H1 (cell line): ENCODE results near the gene LAMTOR5. TPM values are rescaled to one million over a fixed set of nuclear protein-coding genes. Genes with fewer than 3 reads are reported as not detected.

Source experiments
- CTCF ChIA-PET: fragments of 300-600 bp; sonication (Branson Sonifier 250); formaldehyde crosslinking; loops from one replicate; lab custom pipeline; 2021; ENCODE audit not compliant: partially characterized antibody; lab: Charles Lee
- POLR2A ChIA-PET: fragments of 300-600 bp; sonication (Branson Sonifier 250); formaldehyde crosslinking; loops from one replicate; lab custom pipeline; 2021; ENCODE audit warnings: inconsistent platforms; ENCODE audit not compliant: partially characterized antibody; lab: Charles Lee
- DNase-seq, 2 experiments: peaks; one replicate each; pipeline versions ENCODE4 v3.0.0 to v3.0.0-alpha.2; 2010 to 2022; ENCODE audit warnings: low spot score in 2 of 2, low read depth in 1 of 2, mixed read lengths in 1 of 2
- FAIRE-seq: peaks from 2 replicates; lab custom pipeline; 2011; peaks lifted over from hg19 to GRCh38; lab: Jason Lieb, UNC
- H2AFZ ChIP-seq: 2 replicates; pipeline ENCODE4 v1.8.1; 2012; ENCODE audit warnings: low read length, inconsistent platforms
- H2AK5ac ChIP-seq: 2 replicates; pipeline ENCODE4 v1.6.1; 2013; ENCODE audit warnings: low read depth, low read length
- H2BK120ac ChIP-seq: replicated peaks from 2 replicates; pipeline ENCODE3; 2013; ENCODE audit warnings: low read depth, low read length, inconsistent platforms
- H2BK12ac ChIP-seq: 2 replicates; pipeline ENCODE4 v1.6.1; 2013; ENCODE audit warnings: low read depth, low read length
- H2BK15ac ChIP-seq: 2 replicates; pipeline ENCODE4 v1.6.1; 2013; ENCODE audit warnings: low read length
- H2BK20ac ChIP-seq: 2 replicates; pipeline ENCODE4 v1.6.1; 2013; ENCODE audit warnings: low read length
- H2BK5ac ChIP-seq: 2 replicates; pipeline ENCODE4 v1.6.1; 2013; ENCODE audit warnings: low read depth, low read length
- H3K14ac ChIP-seq: 2 replicates; pipeline ENCODE4 v1.6.1; 2013; ENCODE audit warnings: inconsistent platforms; ENCODE audit not compliant: insufficient read length
- H3K18ac ChIP-seq: 2 replicates; pipeline ENCODE4 v1.6.1; 2013; ENCODE audit warnings: low read length; ENCODE audit errors: extremely low read depth
- H3K23ac ChIP-seq: 2 replicates; pipeline ENCODE4 v1.6.1; 2013; ENCODE audit warnings: inconsistent platforms; ENCODE audit not compliant: insufficient read length
- H3K23me2 ChIP-seq: 2 replicates; pipeline ENCODE4 v1.6.1; 2013; ENCODE audit warnings: low read depth, low read length
- H3K27ac ChIP-seq: 2 replicates; pipeline ENCODE4 v1.6.1; 2011; ENCODE audit warnings: low read depth, low read length, inconsistent platforms
- H3K27me3 ChIP-seq, 4 experiments: replicated peaks in 1 of 4; 1 replicate in 1 of 4; 2 replicates in 3 of 4; pipeline versions ENCODE4 v1.6.1 to v1.8.1; 2011 to 2013; ENCODE audit warnings: low read length in 3 of 4, mild to moderate bottlenecking in 3 of 4, inconsistent platforms in 2 of 4, mixed read lengths in 2 of 4, moderate library complexity in 1 of 4; ENCODE audit not compliant: control insufficient read depth in 3 of 4, insufficient read depth in 3 of 4; ENCODE audit errors: extremely low read depth in 1 of 4
- H3K36me3 ChIP-seq, 4 experiments: 2 replicates each; pipeline versions ENCODE4 v1.6.1 to v1.8.1; 2011 to 2013; ENCODE audit warnings: mild to moderate bottlenecking in 4 of 4, low read length in 3 of 4, moderate library complexity in 2 of 4, control low read depth in 1 of 4, inconsistent platforms in 1 of 4; ENCODE audit not compliant: insufficient read depth in 4 of 4, control insufficient read depth in 2 of 4
- H3K4ac ChIP-seq: replicated peaks from 2 replicates; pipeline ENCODE3; 2013; ENCODE audit warnings: low read length, low read depth, mixed read lengths, inconsistent platforms; ENCODE audit not compliant: insufficient read length
- H3K4me1 ChIP-seq, 4 experiments: replicated peaks in 1 of 4; 1 replicate in 1 of 4; 2 replicates in 3 of 4; pipeline versions ENCODE4 v1.6.1 to v1.8.1; 2011 to 2013; ENCODE audit warnings: low read length in 3 of 4, inconsistent platforms in 2 of 4, mixed read lengths in 1 of 4; ENCODE audit not compliant: insufficient read depth in 4 of 4, control insufficient read depth in 3 of 4
- H3K4me2 ChIP-seq, 2 experiments: 2 replicates each; pipeline versions ENCODE4 v1.6.1 to v1.8.1; 2011 to 2013; ENCODE audit warnings: low read depth in 2 of 2, low read length in 2 of 2, control low read depth in 1 of 2, inconsistent platforms in 1 of 2, mild to moderate bottlenecking in 1 of 2; ENCODE audit not compliant: insufficient read depth in 1 of 2
- H3K4me3 ChIP-seq, 4 experiments: fragments of 200-600, 300-600 bp in 1 of 4; sonication (generic), shearing (Covaris generic), sonication (Bioruptor Twin) in 1 of 4; 2 replicates each; pipeline versions ENCODE4 v1.5.1 to v1.8.1; 2011 to 2016; ENCODE audit warnings: low read length in 4 of 4, low read depth in 3 of 4, control low read depth in 2 of 4, inconsistent platforms in 2 of 4, mild to moderate bottlenecking in 2 of 4, mixed read lengths in 1 of 4, moderate library complexity in 1 of 4; ENCODE audit not compliant: insufficient read depth in 2 of 4; ENCODE audit errors: extremely low read depth in 1 of 4
- H3K56ac ChIP-seq: replicated peaks from 2 replicates; pipeline ENCODE3; 2013; ENCODE audit warnings: low read depth, mild to moderate bottlenecking, mixed read lengths, low read length, inconsistent platforms; ENCODE audit not compliant: insufficient read length
- H3K79me1 ChIP-seq: 2 replicates; pipeline ENCODE4 v1.6.1; 2013; ENCODE audit warnings: low read depth, low read length, control low read depth
- H3K79me2 ChIP-seq, 2 experiments: 2 replicates each; pipeline versions ENCODE4 v1.6.1 to v1.8.1; 2012 to 2013; ENCODE audit warnings: low read length in 2 of 2, mild to moderate bottlenecking in 2 of 2, inconsistent platforms in 1 of 2; ENCODE audit not compliant: insufficient read depth in 2 of 2, control insufficient read depth in 1 of 2
- H3K9ac ChIP-seq, 4 experiments: replicated peaks in 1 of 4; 1 replicate in 1 of 4; 2 replicates in 3 of 4; pipeline versions ENCODE4 v1.6.1 to v1.8.1; 2011 to 2013; ENCODE audit warnings: low read depth in 3 of 4, low read length in 3 of 4, control low read depth in 2 of 4, mild to moderate bottlenecking in 2 of 4, moderate library complexity in 2 of 4, inconsistent platforms in 1 of 4; ENCODE audit errors: extremely low read depth in 1 of 4
- H3K9me3 ChIP-seq, 2 experiments: 2 replicates each; pipeline versions ENCODE4 v1.6.1 to v1.8.1; 2012 to 2013; ENCODE audit warnings: mild to moderate bottlenecking in 2 of 2, moderate library complexity in 2 of 2, control low read depth in 1 of 2, inconsistent platforms in 1 of 2, low read depth in 1 of 2, low read length in 1 of 2, mixed read lengths in 1 of 2; ENCODE audit not compliant: insufficient read depth in 2 of 2
- H4K20me1 ChIP-seq, 2 experiments: replicated peaks in 1 of 2; 2 replicates each; pipeline versions ENCODE3 to v1.8.1; 2011 to 2013; ENCODE audit warnings: inconsistent platforms in 2 of 2, low read length in 2 of 2, mild to moderate bottlenecking in 1 of 2; ENCODE audit not compliant: insufficient read depth in 2 of 2, control insufficient read depth in 1 of 2
- H4K5ac ChIP-seq: 2 replicates; pipeline ENCODE4 v1.6.1; 2013; ENCODE audit warnings: low read length, low read depth, mixed read lengths, inconsistent platforms; ENCODE audit not compliant: insufficient read length
- H4K8ac ChIP-seq: 2 replicates; pipeline ENCODE4 v1.8.0; 2013; ENCODE audit warnings: mild to moderate bottlenecking, moderate library complexity, low read length, inconsistent platforms; ENCODE audit not compliant: insufficient read depth; ENCODE audit errors: extremely low read depth
- H4K91ac ChIP-seq: replicated peaks from 2 replicates; pipeline ENCODE3; 2013; ENCODE audit warnings: low read length, mixed read lengths, inconsistent platforms; ENCODE audit not compliant: insufficient read length
- CBX5 ChIP-seq: fragments of 300-800, 300-1000 bp; sonication (generic); IDR thresholded peaks from 2 replicates; pipeline ENCODE4 v1.7.1; 2016; ENCODE audit warnings: antibody characterized with exemption, low read length, low read depth
- CEBPB ChIP-seq: IDR thresholded peaks from 2 replicates; pipeline ENCODE4 v1.6.1; 2012; ENCODE audit warnings: low read depth, low read length
- CTBP2 ChIP-seq: IDR thresholded peaks from 2 replicates; pipeline ENCODE4 v1.7.0; 2011; ENCODE audit warnings: borderline replicate concordance, mild to moderate bottlenecking, moderate library complexity, mixed read lengths, low read length; ENCODE audit not compliant: insufficient read depth, insufficient read length
- FOSL1 ChIP-seq: IDR thresholded peaks from 2 replicates; pipeline ENCODE4 v1.6.1; 2011; ENCODE audit warnings: mild to moderate bottlenecking, low read depth, low read length, moderate library complexity; ENCODE audit not compliant: insufficient read depth
- KDM1A ChIP-seq: fragments of 200-600, 300-600 bp; sonication (generic); IDR thresholded peaks from 2 replicates; pipeline ENCODE4 v1.7.1; 2016; ENCODE audit warnings: mild to moderate bottlenecking, low read length, borderline replicate concordance
- POLR2AphosphoS5 ChIP-seq: IDR thresholded peaks from 2 replicates; pipeline ENCODE4 v1.6.1; 2011; ENCODE audit warnings: low read depth, low read length
- RFX5 ChIP-seq: IDR thresholded peaks from 2 replicates; pipeline ENCODE4 v1.6.1; 2011; ENCODE audit warnings: low read depth, low read length, improper control_type of control experiment, borderline replicate concordance
- RNF2 ChIP-seq: fragments of 200-900, 300-1000 bp; sonication (generic); IDR thresholded peaks from 2 replicates; pipeline ENCODE4 v1.7.1; 2016; ENCODE audit warnings: borderline replicate concordance, low read depth, mild to moderate bottlenecking, antibody characterized with exemption, low read length; ENCODE audit not compliant: poor library complexity, severe bottlenecking; ENCODE audit errors: missing control alignments
- SAP30 ChIP-seq: fragments of 300-600 bp; sonication (generic); IDR thresholded peaks from 2 replicates; pipeline ENCODE4 v1.7.1; 2012; ENCODE audit warnings: low read length, moderate library complexity, mild to moderate bottlenecking, inconsistent platforms; ENCODE audit not compliant: insufficient read depth, insufficient replicate concordance
- SIN3A ChIP-seq, 2 experiments: IDR thresholded peaks in 1 of 2; conservative IDR thresholded peaks in 1 of 2; 2 replicates each; pipeline ENCODE4 v1.6.1; 2011 to 2012; ENCODE audit warnings: low read length in 2 of 2, improper control_type of control experiment in 1 of 2, low read depth in 1 of 2, mild to moderate bottlenecking in 1 of 2
- SIX5 ChIP-seq: IDR thresholded peaks from 2 replicates; pipeline ENCODE4 v1.6.1; 2011; ENCODE audit warnings: mild to moderate bottlenecking, low read depth, low read length
- SP2 ChIP-seq: IDR thresholded peaks from 2 replicates; pipeline ENCODE4 v1.6.1; 2012; ENCODE audit warnings: mild to moderate bottlenecking, low read length, inconsistent platforms
- USF2 ChIP-seq: IDR thresholded peaks from 2 replicates; pipeline ENCODE4 v1.6.1; 2011; ENCODE audit warnings: low read length, improper control_type of control experiment
- WGBS, 2 experiments: shearing (Covaris generic) in 1 of 2; methylation state at CpG; one replicate each; pipeline versions ENCODE4 v1.1.6 to v1.1.7; 2013 to 2015; ENCODE audit warnings: low lambda C conversion rate in 2 of 2, mixed read lengths in 2 of 2, inconsistent platforms in 1 of 2, low coverage in 1 of 2, missing lambda C conversion rate in 1 of 2; ENCODE audit not compliant: insufficient replicate concordance in 2 of 2, insufficient coverage in 1 of 2, insufficient read length in 1 of 2; ENCODE audit errors: extremely low coverage in 1 of 2, missing lambda C conversion rate in 1 of 2; 5-methylcytosine and 5-hydroxymethylcytosine counted together
- polyA plus RNA-seq, 7 experiments: library from polyadenylated mRNA; depleted of rRNA in 3 of 7; stranded (reverse) in 5 of 7; unstranded in 2 of 7; fragments of >200 nt in 5 of 7; fragments of 200-250 nt in 2 of 7; gene quantifications; 1 replicate in 5 of 7; 2 replicates in 1 of 7; 4 replicates in 1 of 7; pipeline versions ENCODE4 v1.2.1 to v1.2.3, GENCODE V29; 2011 to 2013; ENCODE audit warnings: missing spikeins in 2 of 7, mixed read lengths in 2 of 7
- total RNA-seq: library from RNA; stranded (reverse); fragmentation: NEBNext Ultra II Directional; extraction: Animal tissue kit (Norgen Biotek cat#: 25700); gene quantifications from 2 replicates; pipeline ENCODE4 v1.2.1, GENCODE V29; 2021

The LAMTOR5 gene
- total and polyA plus RNA-seq, 2 of the 8 experiments (the other 6 are each of a cell fraction or from before 2014, with no cell fraction given): 84.4 to 297 TPM

- H3K56ac ChIP-seq: no peak overlapping the region
- H3K27ac ChIP-seq: no peak overlapping the region
- H4K8ac ChIP-seq: no peak overlapping the region
- no peak overlapping the region for H2BK120ac ChIP-seq
- H2BK20ac ChIP-seq: no peak overlapping the region
- H4K91ac ChIP-seq: no peak overlapping the region
- no peaks in the 10 kb centered on the region for H3K23me2 ChIP-seq
- H3K79me1 ChIP-seq: no peaks in the 10 kb centered on the region
- H2BK12ac ChIP-seq: no peak overlapping the region
- H2BK5ac ChIP-seq: no peak overlapping the region
- H4K20me1 ChIP-seq: no peaks in the 10 kb centered on the region
- 82% methylated on average over 8 of the region's 8 CpGs; no CpG with 5 or more reads in 1 of the 2 experiments for WGBS, 2 experiments
- no peak overlapping the region for H2AFZ ChIP-seq
- H3K18ac ChIP-seq: no peak overlapping the region
- H3K79me2 ChIP-seq: no peaks in the 10 kb centered on the region
- FAIRE-seq (no peak), DNase-seq (no peak)
- no peaks in the 10 kb centered on the region for H3K27me3 ChIP-seq
- no peak overlapping the region for H3K14ac ChIP-seq
- POLR2A ChIA-PET: no interaction called here
- H3K9ac ChIP-seq: no peak overlapping the region
- H2AK5ac ChIP-seq: no peak overlapping the region
- H4K5ac ChIP-seq: no peak overlapping the region
- no peak overlapping the region for H3K4me2 ChIP-seq
- H3K23ac ChIP-seq: no peak overlapping the region
- no peaks in the 10 kb centered on the region for H3K9me3 ChIP-seq
- no peak overlapping the region for H3K4me3 ChIP-seq
- H2BK15ac ChIP-seq: no peak overlapping the region
- no peak overlapping the region for H3K4ac ChIP-seq
- H3K4me1 ChIP-seq: no peaks in the 10 kb centered on the region
- CTCF ChIA-PET: interaction anchor here (1.0 to 35.1 kb wide), 6 partner anchors 10 to 246 kb away, joined by 3 to 828 read pairs (median 8); partner anchors contain the start of genes LAMTOR5 and PROK1
- no peaks in the 10 kb centered on the region for H3K36me3 ChIP-seq
- TF ChIP-seq POLR2AphosphoS5 (no peak), CBX5 (no peak), CTBP2 (no peak), SIX5 (no peak), USF2 (no peak), KDM1A (no peak), FOSL1 (no peak), RNF2 (no peak), RFX5 (no peak), SAP30 (no peak), SIN3A (conservative IDR thresholded peaks at IDR 0.05 in 1 of 2, IDR thresholded peaks at IDR 0.05 in 1 of 2; ENCODE audit: low read depth in 1 of 2, low read length in 2 of 2) (no peak), CEBPB (no peak), SP2 (no peak)
Observed at GRCh38 chr1:110443451-110443850, 36.0 kb upstream of the LAMTOR5 start.
